G401 (cell line): ENCODE data around the gene FLRT3. TPM values are rescaled to one million over a fixed set of nuclear protein-coding genes. Genes with fewer than 3 reads are reported as not detected.

ENCODE experiments used
- DNase-seq: peaks from one replicate; pipeline ENCODE4 v3.0.0-alpha.2; 2015; ENCODE audit warnings: low spot score
- in situ Hi-C: cut with HindIII; loops from 2 replicates; pipeline ENCODE4 v1.10.0; 2016; ENCODE audit warnings: low sequenced_read_pairs, mixed read lengths
- total RNA-seq: library from RNA; depleted of rRNA; stranded (reverse); fragments of >200 nt; shearing (Covaris generic); gene quantifications from 2 replicates; pipeline ENCODE4 v1.2.3, GENCODE V29; 2014; rRNA removed

Gene FLRT3
- total RNA-seq: not detected in 2 replicates

GRCh38 chr20:14337400-14338171 is at the start of gene FLRT3:
Gene FLRT3, minus strand, starts transcription at chr20:14337612. Its CDS starts 10,106 bp downstream, at chr20:14327506.
- in situ Hi-C loops: no loop called here
- DNase-seq: peak; percentile 99

- in situ Hi-C loops: no loop called here
- DNase-seq: no peak
Observed at GRCh38 chr20:14386726-14387125, 49.3 kb upstream of the FLRT3 start.

DNA sequence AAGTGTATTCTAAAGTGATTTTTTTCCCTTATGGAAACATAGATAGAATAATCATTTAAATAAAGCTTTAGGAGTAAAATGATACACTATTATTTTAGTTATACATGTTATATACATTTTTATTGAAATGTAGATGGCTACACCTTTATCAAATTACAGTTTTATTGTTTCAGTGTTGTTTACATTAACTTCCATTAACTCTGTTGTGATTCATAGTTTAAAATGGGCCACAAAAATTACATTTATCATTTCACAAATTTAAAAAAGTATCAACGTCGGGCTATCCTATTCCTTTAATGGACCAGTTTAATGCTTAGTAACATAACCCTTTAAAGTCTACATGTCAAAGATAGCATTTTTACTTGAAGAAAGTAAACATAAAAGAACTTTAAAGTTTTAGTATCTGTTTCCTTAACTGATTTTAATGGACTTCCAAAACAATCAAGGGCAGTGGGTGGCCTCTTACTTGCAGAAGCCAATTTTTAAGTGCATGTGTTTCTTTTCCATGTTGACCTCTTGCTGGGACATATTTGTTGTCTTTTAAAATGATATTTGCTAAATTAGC is 47.8 kb upstream of the FLRT3 start:
- in situ Hi-C loops: no loop called here
- DNase-seq: no peak

- in situ Hi-C loops: no loop called here
Observed at GRCh38 chr20:14384416-14385175, 47.2 kb upstream of the FLRT3 start.

GRCh38 chr20:14383335-14383734 is 45.9 kb upstream of the FLRT3 start:
- in situ Hi-C loops: no loop called here
- DNase-seq: no peak

More at GRCh38 chr20:14384416-14385175, 47.2 kb upstream of the FLRT3 start:
- peak; percentile 30 for DNase-seq

DNA sequence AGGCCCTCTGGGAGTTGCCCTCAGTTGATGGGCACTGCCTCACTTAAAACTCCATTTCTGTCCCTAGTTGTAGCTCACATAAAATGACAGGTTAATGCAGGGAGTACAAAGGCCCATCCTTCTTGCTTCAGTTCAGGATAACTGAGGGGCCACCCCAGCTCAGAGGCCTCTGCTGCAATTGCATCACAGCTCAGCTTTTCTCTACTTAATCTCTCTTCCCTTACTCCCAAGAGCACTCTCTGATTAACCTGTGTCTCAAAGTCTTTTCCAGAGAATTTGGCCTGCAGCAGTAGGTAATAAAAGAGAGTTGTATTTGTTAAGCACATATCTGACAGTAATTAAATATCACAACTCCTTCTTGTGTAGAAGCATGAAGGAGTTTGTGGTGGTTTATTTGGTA is 40.9 kb upstream of the FLRT3 start:
- DNase-seq: no peak
- in situ Hi-C loops: no loop called here

DNA sequence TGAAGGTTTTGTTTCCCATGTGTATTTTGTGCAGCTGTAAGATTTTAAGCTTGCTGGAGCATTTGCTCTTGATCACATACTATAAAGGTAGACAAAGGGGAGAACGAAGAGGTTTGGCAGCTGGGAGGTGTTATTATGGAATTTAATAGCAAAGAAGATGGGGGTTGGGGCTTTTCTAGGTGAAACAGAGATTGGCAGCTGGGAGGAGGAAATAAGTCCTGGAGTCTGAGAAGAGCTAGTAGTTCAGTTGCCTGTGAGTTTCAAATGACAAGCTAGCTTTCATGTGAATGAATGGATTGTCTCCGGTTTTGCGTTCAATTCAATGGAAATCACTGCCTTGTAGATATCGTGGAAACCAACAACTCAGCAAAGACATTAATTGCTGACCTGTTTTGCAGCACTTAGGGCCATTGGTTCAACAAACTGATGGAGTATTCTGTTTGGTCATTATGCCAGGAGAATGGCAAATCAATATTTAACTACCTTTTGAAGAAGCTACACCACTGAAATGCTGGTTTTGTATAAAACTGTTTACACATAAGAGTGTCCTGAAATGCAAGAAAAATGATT is 38.1 kb upstream of the FLRT3 start:
- in situ Hi-C loops: no loop called here
- no peak for DNase-seq

- in situ Hi-C loops: no loop called here
- DNase-seq: no peak
Observed at GRCh38 chr20:14374196-14374595, 36.8 kb upstream of the FLRT3 start.

DNA sequence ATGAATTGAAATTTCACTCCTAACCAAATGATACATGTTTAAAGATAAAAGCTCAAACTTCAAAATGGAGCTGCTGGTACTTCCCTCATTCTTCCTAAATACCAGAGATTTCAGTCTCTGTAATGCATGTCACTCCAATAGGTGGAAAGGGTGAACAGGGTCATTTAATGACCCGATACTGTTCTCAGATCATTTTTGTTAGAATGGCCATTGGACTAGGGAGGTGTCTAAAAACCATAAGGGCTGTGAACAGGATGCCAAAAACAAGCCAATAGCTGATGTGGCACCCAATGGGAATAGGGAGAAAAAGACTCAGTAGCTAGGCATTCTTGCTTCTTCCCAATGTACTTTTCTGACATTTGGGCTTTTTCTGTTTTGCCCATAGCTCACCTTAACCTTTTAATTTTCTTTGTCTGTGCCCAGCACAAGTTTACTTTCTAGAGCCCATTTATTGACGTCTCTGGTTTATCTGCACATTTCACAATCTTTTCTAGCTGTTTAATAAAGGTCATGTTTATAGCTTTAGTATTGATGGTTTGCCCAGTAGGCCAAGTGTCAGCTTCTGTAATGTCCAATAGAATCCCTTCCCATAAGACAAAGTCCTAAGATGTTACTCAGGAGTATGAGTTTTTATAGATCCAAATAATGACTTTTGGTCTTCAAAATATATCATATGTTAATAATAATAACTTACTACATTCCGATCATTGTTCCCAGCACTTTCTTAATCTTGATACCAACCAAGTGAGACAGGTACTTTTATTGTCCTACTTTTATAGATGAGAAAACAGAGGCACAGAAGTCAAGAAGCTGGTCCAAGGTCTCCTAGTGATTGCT is 24.3 kb upstream of the FLRT3 start:
- in situ Hi-C loops: no loop called here
- DNase-seq: no peak

DNA sequence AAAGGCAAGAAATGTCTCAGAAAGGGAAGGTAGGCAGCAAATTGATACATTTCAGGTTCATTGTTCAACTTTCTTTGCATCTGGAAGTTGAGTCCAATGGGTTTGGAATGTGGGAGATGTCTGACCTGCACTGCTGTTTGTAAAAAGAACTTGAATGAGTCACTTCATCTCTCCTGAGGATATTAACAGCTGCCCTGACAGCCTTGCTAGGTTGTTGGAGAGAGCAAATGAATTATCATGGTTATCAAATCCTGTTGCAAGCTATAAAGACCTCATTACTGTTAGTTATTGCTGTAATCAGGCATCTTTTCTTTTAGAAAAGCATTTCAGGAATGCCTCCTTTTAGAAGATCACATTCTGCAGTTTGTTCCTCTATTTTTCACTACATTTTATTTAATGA is 23.0 kb upstream of the FLRT3 start:
- in situ Hi-C loops: no loop called here
- DNase-seq: no peak

- in situ Hi-C loops: no loop called here
- no peak for DNase-seq
Observed at GRCh38 chr20:14355791-14356190, 18.4 kb upstream of the FLRT3 start.

DNA sequence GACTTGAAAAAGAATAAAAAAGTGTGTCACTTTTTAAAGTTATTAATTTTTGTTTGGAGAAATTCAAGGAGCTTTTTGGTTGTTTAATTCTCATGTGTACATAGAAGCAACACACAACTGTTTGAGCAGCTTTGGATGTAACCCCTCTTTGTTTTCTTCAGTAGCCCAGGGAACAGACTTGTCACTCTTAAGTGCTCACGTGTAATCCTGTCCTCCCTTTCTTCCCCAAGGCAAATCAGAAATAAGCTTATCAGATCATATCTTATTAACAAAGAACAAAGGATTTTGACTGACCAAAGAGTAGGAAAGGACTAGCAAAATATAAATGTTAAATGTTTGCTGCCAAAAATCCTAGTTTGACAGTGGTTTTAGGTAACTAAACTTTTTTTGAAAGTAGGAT is 7.3 kb upstream of the FLRT3 start:
- no peak for DNase-seq
- in situ Hi-C loops: no loop called here

DNA sequence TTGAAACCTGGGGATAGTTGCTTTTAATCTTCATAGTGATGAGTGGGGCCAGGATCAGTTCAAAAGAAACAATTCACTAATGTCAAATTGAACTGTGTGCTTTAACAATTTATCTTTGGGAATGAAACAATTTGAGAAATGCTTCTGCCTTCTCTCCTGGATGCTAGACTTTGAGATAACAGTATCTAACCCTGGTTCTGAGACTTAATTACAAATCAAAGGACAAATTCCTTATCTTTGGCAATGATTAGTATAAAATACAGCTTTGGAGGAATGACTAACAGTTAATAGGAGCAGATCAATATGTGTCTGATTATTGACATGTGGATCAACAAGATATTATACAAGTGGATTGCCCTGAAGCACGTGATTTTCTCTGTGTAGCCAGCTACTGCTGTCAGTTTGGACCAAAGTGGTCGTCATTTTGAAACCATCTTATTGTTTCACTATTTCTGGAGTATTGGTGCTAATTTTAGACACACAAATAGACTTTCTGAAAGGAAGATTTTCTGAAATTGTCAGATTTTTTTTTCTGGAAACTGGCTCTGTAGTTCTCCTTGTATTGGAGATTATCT is 6.2 kb upstream of the FLRT3 start:
- no peak for DNase-seq

GRCh38 chr20:14342918-14343317 is 5.5 kb upstream of the FLRT3 start:
- in situ Hi-C loops: no loop called here
- no peak for DNase-seq

More for the DNA sequence above, 6.2 kb upstream of the FLRT3 start:
- in situ Hi-C loops: no loop called here

DNA sequence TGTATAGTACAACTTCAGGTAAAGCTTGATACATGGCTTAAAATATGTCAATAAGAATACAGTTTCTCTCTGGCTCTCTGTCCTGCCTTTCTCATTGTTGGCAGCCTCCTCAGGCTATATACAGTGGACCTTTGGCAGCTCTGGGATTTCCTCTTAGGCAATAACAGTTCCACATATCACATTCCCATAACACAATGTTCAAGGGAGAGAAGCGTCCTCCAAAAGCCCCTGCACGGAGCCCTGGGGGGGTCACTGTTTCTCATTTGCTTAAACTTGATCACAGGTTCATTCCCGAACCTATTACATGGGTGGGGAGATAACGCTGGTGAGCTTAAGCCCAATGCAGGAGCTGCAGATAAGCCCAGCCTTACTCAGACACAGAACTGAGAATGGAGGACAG is 4.4 kb upstream of the FLRT3 start:
- no peak for DNase-seq
- in situ Hi-C loops: no loop called here

DNA sequence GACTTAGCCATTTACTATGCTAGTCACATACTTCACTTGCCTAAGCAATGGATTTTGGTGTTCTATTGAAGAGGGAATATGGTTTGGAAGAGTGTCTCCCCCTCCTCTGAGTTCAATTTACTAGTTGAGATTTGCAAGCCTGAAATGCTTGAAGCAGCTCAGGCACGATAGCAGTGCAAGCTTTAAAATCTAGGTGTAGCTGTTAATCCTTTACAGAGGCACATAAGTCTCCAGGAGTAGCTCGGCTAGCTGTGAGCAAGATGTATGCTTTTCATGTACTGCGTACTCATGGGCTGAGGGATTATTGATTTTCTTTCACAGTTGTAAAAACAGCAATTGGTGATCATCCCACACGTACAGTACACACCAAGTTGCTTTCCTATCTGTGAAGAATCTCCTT is 726 bp downstream of the FLRT3 start:
- peak; percentile 80 for DNase-seq
- in situ Hi-C loops: no loop called here

GRCh38 chr20:14335052-14335451 is 2.4 kb downstream of the FLRT3 start:
- in situ Hi-C loops: no loop called here

GRCh38 chr20:14334306-14334930 is 3.0 kb downstream of the FLRT3 start:
- in situ Hi-C loops: no loop called here
- DNase-seq: peak; percentile 83

More at GRCh38 chr20:14335052-14335451, 2.4 kb downstream of the FLRT3 start:
- peak; percentile 50 for DNase-seq
